GM23338 (cell line): ENCODE measurements around the gene RBM34. TPM values are rescaled to one million over a fixed set of nuclear protein-coding genes. Genes with fewer than 3 reads are reported as not detected.
A peak's percentile ranks its signal among the peaks of the same experiment; 100 is the strongest.

Source experiments
- ATAC-seq: fragments of 200-7000 bp; cut with Tn5 transposase; 3 replicates; pipeline ENCODE4 v1.9.1; 2020
- DNase-seq: peaks from one replicate; pipeline ENCODE4 v3.0.0-alpha.2; 2015; ENCODE audit warnings: low spot score
- H2AFZ ChIP-seq: fragments of 200-600 bp; sonication (generic); 2 replicates; pipeline ENCODE4 v1.8.0; 2016; ENCODE audit warnings: antibody characterized with exemption, mild to moderate bottlenecking, moderate library complexity
- H3F3A ChIP-seq: fragments of 200-600 bp; sonication (generic); replicated peaks from 2 replicates; pipeline ENCODE4 v1.8.0; 2017; ENCODE audit warnings: antibody characterized with exemption, mixed run types, low read depth
- H3K27ac ChIP-seq: fragments of 200-600 bp; sonication (generic); 2 replicates; pipeline ENCODE4 v1.6.1; 2016; ENCODE audit warnings: low read depth
- H3K27me3 ChIP-seq: fragments of 200-600 bp; sonication (generic); 2 replicates; pipeline ENCODE4 v1.8.0; 2016; ENCODE audit warnings: mild to moderate bottlenecking, mixed run types, moderate library complexity; ENCODE audit not compliant: insufficient read depth
- H3K36me3 ChIP-seq: fragments of 200-600 bp; sonication (generic); 2 replicates; pipeline ENCODE4 v1.8.0; 2016; ENCODE audit warnings: mild to moderate bottlenecking; ENCODE audit not compliant: insufficient read depth
- H3K4me1 ChIP-seq: fragments of 200-600 bp; sonication (generic); 2 replicates; pipeline ENCODE4 v1.8.0; 2016; ENCODE audit warnings: mild to moderate bottlenecking, moderate library complexity; ENCODE audit not compliant: insufficient read depth
- H3K4me2 ChIP-seq: fragments of 200-600 bp; sonication (generic); 2 replicates; pipeline ENCODE4 v1.7.1; 2017; ENCODE audit warnings: mixed run types
- H3K4me3 ChIP-seq: fragments of 200-600 bp; sonication (generic); 2 replicates; pipeline ENCODE4 v1.6.1; 2016; ENCODE audit warnings: mixed run types
- H3K79me2 ChIP-seq: fragments of 200-600 bp; sonication (generic); replicated peaks from 2 replicates; pipeline ENCODE4 v1.8.0; 2017; ENCODE audit warnings: mild to moderate bottlenecking; ENCODE audit not compliant: insufficient read depth
- H3K9me2 ChIP-seq: fragments of 200-600 bp; sonication (generic); 2 replicates; pipeline ENCODE4 v1.8.0; 2017; ENCODE audit not compliant: insufficient read depth
- H4K20me1 ChIP-seq: fragments of 200-600 bp; sonication (generic); replicated peaks from 2 replicates; pipeline ENCODE4 v1.8.0; 2017; ENCODE audit warnings: mild to moderate bottlenecking; ENCODE audit not compliant: insufficient read depth
- H3K27ac Mint-ChIP-seq: 2 replicates; pipeline ENCODE4 v1.8.0; 2020; ENCODE audit warnings: inconsistent platforms, mild to moderate bottlenecking, moderate library complexity, mixed read lengths
- H3K27me3 Mint-ChIP-seq: 3 replicates; pipeline ENCODE4 v1.8.0; 2022; ENCODE audit warnings: low read depth, mild to moderate bottlenecking, moderate library complexity, mixed read lengths, inconsistent platforms; ENCODE audit not compliant: insufficient read depth, poor library complexity
- H3K36me3 Mint-ChIP-seq: 3 replicates; pipeline ENCODE4 v1.8.0; 2021; ENCODE audit warnings: low read depth, mild to moderate bottlenecking, inconsistent platforms, moderate library complexity, mixed read lengths
- H3K4me1 Mint-ChIP-seq: 3 replicates; pipeline ENCODE4 v1.8.0; 2020; ENCODE audit warnings: mild to moderate bottlenecking, inconsistent platforms, mixed read lengths
- H3K4me3 Mint-ChIP-seq: 3 replicates; pipeline ENCODE4 v1.8.0; 2021; ENCODE audit warnings: moderate library complexity, mild to moderate bottlenecking, inconsistent platforms, mixed read lengths
- H3K9me3 Mint-ChIP-seq: 3 replicates; pipeline ENCODE4 v1.8.0; 2020; ENCODE audit warnings: moderate library complexity, mild to moderate bottlenecking, inconsistent platforms, mixed read lengths
- EZH2 ChIP-seq: fragments of 200-600 bp; sonication (generic); IDR thresholded peaks from one replicate; pipeline ENCODE4 v1.8.0; 2017; ENCODE audit warnings: antibody characterized with exemption, mild to moderate bottlenecking, low read depth; ENCODE audit not compliant: unreplicated experiment
- JUNB ChIP-seq: IDR thresholded peaks from one replicate; pipeline ENCODE4 v1.6.1; 2016; ENCODE audit warnings: antibody characterized with exemption; ENCODE audit not compliant: unreplicated experiment
- POLR2AphosphoS5 ChIP-seq: IDR thresholded peaks from 2 replicates; pipeline ENCODE4 v1.6.1; 2016; ENCODE audit warnings: antibody characterized with exemption, low read depth
- ZNF331 ChIP-seq: fragments of 250-450 bp; sonication (Bioruptor Pico); IDR thresholded peaks from 2 replicates; pipeline ENCODE4 v1.5.0; 2020; ENCODE audit warnings: low read depth, mild to moderate bottlenecking, moderate library complexity
- polyA plus RNA-seq: library from polyadenylated mRNA; unstranded; fragments of >200 nt; fragmentation: Nextera tagmentation; extraction: Ambion mirVana; gene quantifications from 2 replicates; pipeline ENCODE4 v1.2.1, GENCODE V29; 2016
- total RNA-seq: library from RNA; depleted of rRNA; stranded (reverse); fragments of >200 nt; shearing (Covaris generic); gene quantifications from 2 replicates; pipeline ENCODE4 v1.2.3, GENCODE V29; 2014
- TF ChIP-seq, protein P1 (sequence below): IDR thresholded peaks from one replicate; pipeline ENCODE4 v1.6.1; 2018; ENCODE audit warnings: antibody characterized with exemption; ENCODE audit not compliant: unreplicated experiment
- TF ChIP-seq, protein P2 (sequence below), 2 experiments: fragments of 200-600 bp in 1 of 2; sonication (generic) in 1 of 2; conservative IDR thresholded peaks; 2 replicates each; pipeline versions ENCODE4 v1.5.1 to v1.6.1; 2016 to 2017; ENCODE audit warnings: antibody characterized with exemption in 2 of 2, low read depth in 2 of 2, mild to moderate bottlenecking in 2 of 2, moderate library complexity in 1 of 2
- TF ChIP-seq, protein P3 (sequence below): fragments of 250-450 bp; sonication (Bioruptor Pico); IDR thresholded peaks from 2 replicates; pipeline ENCODE4 v1.5.0; 2020; ENCODE audit warnings: mild to moderate bottlenecking, moderate library complexity

The RBM34 gene
- total and polyA plus RNA-seq, 2 experiments from 2014 or later = 51.8 to 177 TPM

DNA sequence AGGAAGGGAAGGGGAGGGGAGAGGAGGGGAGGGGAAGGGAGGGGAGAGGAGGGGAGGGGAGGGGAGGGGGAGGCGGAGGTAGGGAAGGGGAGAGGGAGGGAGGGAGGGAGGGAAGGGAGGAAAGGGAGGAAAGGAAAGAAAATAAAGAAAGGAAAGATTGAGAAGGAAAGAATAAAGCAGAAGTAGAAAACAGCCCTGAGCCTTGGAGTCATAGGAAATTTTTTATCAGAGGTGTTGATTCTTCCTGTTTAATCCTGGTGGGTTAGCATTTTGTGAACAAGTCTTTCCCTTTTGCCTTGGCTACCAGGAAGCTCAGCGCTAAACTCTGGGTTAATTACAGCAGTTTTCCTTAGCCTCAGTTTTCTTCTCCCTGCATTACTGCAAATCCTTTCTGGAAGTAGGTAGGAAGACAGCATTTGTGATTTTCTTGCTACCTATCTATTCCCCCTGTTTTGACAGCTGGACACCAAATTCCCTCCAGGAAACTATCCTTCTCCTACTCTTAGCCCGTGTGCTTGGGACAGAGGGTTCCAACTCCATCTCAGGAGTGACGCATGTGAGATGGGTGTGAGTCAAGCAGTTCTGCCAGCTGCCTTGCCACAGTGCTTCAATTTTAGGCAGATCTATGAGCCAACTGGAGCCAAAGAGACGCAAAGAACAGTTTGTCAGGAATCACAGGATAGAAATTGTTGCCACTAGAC is 59.3 kb downstream of the RBM34 start (continued):
- TF ChIP-seq, protein P1, sequence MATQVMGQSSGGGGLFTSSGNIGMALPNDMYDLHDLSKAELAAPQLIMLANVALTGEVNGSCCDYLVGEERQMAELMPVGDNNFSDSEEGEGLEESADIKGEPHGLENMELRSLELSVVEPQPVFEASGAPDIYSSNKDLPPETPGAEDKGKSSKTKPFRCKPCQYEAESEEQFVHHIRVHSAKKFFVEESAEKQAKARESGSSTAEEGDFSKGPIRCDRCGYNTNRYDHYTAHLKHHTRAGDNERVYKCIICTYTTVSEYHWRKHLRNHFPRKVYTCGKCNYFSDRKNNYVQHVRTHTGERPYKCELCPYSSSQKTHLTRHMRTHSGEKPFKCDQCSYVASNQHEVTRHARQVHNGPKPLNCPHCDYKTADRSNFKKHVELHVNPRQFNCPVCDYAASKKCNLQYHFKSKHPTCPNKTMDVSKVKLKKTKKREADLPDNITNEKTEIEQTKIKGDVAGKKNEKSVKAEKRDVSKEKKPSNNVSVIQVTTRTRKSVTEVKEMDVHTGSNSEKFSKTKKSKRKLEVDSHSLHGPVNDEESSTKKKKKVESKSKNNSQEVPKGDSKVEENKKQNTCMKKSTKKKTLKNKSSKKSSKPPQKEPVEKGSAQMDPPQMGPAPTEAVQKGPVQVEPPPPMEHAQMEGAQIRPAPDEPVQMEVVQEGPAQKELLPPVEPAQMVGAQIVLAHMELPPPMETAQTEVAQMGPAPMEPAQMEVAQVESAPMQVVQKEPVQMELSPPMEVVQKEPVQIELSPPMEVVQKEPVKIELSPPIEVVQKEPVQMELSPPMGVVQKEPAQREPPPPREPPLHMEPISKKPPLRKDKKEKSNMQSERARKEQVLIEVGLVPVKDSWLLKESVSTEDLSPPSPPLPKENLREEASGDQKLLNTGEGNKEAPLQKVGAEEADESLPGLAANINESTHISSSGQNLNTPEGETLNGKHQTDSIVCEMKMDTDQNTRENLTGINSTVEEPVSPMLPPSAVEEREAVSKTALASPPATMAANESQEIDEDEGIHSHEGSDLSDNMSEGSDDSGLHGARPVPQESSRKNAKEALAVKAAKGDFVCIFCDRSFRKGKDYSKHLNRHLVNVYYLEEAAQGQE = no peak
- TF ChIP-seq, protein P2, sequence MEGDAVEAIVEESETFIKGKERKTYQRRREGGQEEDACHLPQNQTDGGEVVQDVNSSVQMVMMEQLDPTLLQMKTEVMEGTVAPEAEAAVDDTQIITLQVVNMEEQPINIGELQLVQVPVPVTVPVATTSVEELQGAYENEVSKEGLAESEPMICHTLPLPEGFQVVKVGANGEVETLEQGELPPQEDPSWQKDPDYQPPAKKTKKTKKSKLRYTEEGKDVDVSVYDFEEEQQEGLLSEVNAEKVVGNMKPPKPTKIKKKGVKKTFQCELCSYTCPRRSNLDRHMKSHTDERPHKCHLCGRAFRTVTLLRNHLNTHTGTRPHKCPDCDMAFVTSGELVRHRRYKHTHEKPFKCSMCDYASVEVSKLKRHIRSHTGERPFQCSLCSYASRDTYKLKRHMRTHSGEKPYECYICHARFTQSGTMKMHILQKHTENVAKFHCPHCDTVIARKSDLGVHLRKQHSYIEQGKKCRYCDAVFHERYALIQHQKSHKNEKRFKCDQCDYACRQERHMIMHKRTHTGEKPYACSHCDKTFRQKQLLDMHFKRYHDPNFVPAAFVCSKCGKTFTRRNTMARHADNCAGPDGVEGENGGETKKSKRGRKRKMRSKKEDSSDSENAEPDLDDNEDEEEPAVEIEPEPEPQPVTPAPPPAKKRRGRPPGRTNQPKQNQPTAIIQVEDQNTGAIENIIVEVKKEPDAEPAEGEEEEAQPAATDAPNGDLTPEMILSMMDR (conservative IDR thresholded peaks at IDR 0.05; ENCODE audit: low read depth in 2 of 2) = no peak

DNA sequence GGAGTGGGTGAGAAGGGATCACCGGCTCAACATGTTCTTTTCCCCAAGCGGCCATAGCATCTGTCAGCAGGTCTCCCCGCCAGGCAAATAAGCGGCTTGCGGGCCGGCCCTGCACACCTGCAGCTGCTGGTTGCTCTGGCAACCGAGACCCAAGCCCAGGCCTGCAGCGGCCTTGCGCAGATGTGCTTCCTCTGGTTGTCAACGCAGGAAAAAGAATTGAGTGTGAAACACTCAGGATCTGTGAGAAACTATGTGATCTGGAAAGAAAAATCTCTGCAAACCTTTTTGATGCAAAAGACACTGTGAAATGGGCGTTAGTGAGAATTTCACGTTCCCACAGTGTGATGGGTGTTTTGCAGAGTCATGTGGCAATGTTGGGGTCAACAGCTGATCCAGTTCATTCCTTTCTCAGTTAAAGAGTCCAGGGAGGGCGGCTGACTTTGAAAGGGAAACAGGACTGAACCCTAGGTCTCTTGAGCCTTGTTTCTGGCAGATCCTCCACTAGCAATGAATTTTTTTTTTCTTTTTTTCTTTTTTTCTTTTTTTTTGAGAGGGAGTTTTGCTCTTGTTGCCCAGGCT is 60.8 kb downstream of the RBM34 start:
- Histone ChIP-seq H3K27ac (peak overlapping the region; percentile 21; the same call in 1 of the 2 replicates), H3K4me2 (no peak overlapping the region), H2AFZ (no peak overlapping the region), H3K4me3 (no peak overlapping the region), H3K4me1 (peaks cover 14% of the 10 kb centered on the region), H3K27me3 (no peaks in the 10 kb centered on the region), H4K20me1 (no peaks in the 10 kb centered on the region), H3K36me3 (no peaks in the 10 kb centered on the region), H3F3A (0 out of 2 replicates have a peak, but pooled peaks cover 6% of the 10 kb centered on the region), H3K9me2 (no peaks in the 10 kb centered on the region), H3K79me2 (no peaks in the 10 kb centered on the region)
- no peak overlapping the region for H3K4me3 Mint-ChIP-seq
- H3K4me1 Mint-ChIP-seq = peaks cover 17% of the 10 kb centered on the region
- H3K27ac Mint-ChIP-seq = no peak overlapping the region
- ATAC-seq (peak; percentile 68), DNase-seq (peak; percentile 80)
- no peaks in the 10 kb centered on the region for H3K36me3 Mint-ChIP-seq
- H3K27me3 Mint-ChIP-seq = peaks cover 6% of the 10 kb centered on the region
- H3K9me3 Mint-ChIP-seq = no peaks in the 10 kb centered on the region
- TF ChIP-seq JUNB (no peak), EZH2 (no peak), ZNF331 (CRISPR knock-in tag) (no peak), POLR2AphosphoS5 (no peak)
- TF ChIP-seq, protein P1 = no peak
- TF ChIP-seq, protein P3, sequence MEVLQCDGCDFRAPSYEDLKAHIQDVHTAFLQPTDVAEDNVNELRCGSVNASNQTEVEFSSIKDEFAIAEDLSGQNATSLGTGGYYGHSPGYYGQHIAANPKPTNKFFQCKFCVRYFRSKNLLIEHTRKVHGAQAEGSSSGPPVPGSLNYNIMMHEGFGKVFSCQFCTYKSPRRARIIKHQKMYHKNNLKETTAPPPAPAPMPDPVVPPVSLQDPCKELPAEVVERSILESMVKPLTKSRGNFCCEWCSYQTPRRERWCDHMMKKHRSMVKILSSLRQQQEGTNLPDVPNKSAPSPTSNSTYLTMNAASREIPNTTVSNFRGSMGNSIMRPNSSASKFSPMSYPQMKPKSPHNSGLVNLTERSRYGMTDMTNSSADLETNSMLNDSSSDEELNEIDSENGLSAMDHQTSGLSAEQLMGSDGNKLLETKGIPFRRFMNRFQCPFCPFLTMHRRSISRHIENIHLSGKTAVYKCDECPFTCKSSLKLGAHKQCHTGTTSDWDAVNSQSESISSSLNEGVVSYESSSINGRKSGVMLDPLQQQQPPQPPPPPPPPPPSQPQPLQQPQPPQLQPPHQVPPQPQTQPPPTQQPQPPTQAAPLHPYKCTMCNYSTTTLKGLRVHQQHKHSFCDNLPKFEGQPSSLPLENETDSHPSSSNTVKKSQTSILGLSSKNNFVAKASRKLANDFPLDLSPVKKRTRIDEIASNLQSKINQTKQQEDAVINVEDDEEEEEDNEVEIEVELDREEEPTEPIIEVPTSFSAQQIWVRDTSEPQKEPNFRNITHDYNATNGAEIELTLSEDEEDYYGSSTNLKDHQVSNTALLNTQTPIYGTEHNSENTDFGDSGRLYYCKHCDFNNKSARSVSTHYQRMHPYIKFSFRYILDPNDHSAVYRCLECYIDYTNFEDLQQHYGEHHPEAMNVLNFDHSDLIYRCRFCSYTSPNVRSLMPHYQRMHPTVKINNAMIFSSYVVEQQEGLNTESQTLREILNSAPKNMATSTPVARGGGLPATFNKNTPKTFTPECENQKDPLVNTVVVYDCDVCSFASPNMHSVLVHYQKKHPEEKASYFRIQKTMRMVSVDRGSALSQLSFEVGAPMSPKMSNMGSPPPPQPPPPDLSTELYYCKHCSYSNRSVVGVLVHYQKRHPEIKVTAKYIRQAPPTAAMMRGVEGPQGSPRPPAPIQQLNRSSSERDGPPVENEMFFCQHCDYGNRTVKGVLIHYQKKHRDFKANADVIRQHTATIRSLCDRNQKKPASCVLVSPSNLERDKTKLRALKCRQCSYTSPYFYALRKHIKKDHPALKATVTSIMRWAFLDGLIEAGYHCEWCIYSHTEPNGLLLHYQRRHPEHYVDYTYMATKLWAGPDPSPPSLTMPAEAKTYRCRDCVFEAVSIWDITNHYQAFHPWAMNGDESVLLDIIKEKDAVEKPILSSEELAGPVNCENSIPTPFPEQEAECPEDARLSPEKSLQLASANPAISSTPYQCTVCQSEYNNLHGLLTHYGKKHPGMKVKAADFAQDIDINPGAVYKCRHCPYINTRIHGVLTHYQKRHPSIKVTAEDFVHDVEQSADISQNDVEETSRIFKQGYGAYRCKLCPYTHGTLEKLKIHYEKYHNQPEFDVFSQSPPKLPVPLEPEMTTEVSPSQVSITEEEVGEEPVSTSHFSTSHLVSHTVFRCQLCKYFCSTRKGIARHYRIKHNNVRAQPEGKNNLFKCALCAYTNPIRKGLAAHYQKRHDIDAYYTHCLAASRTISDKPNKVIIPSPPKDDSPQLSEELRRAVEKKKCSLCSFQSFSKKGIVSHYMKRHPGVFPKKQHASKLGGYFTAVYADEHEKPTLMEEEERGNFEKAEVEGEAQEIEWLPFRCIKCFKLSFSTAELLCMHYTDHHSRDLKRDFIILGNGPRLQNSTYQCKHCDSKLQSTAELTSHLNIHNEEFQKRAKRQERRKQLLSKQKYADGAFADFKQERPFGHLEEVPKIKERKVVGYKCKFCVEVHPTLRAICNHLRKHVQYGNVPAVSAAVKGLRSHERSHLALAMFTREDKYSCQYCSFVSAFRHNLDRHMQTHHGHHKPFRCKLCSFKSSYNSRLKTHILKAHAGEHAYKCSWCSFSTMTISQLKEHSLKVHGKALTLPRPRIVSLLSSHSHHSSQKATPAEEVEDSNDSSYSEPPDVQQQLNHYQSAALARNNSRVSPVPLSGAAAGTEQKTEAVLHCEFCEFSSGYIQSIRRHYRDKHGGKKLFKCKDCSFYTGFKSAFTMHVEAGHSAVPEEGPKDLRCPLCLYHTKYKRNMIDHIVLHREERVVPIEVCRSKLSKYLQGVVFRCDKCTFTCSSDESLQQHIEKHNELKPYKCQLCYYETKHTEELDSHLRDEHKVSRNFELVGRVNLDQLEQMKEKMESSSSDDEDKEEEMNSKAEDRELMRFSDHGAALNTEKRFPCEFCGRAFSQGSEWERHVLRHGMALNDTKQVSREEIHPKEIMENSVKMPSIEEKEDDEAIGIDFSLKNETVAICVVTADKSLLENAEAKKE (CRISPR knock-in tag) = no peak
